NCI-H2171 (cell line): ENCODE measurements around the gene KCNH8.
"Not testable (repeated sequence)": the region's sequence is repeated elsewhere in the genome, so short reads cannot be mapped to it uniquely, and the experiment has no call there.

Experiments
- DNase-seq: peaks from one replicate; lab custom pipeline; 2025; lab: John Stamatoyannopoulos, UW

The KCNH8 gene

GRCh38 chr3:19173945-19174344 is 25.6 kb downstream of the KCNH8 start:
- no peak for DNase-seq

- no peak for DNase-seq
Observed at GRCh38 chr3:19183584-19183983, 35.3 kb downstream of the KCNH8 start.

- DNase-seq, result no peak
Observed at GRCh38 chr3:19190126-19190525, 41.8 kb downstream of the KCNH8 start.

- no peak for DNase-seq
Observed at GRCh38 chr3:19190602-19191001, 42.3 kb downstream of the KCNH8 start.

GRCh38 chr3:19199131-19199530 is 50.8 kb downstream of the KCNH8 start:
- DNase-seq, result no peak

GRCh38 chr3:19202303-19202702 is 54.0 kb downstream of the KCNH8 start:
- DNase-seq, result no peak

- DNase-seq, result no peak
Observed at GRCh38 chr3:19202754-19203153, 54.4 kb downstream of the KCNH8 start.

- no peak for DNase-seq
Observed at GRCh38 chr3:19206540-19206939, 58.2 kb downstream of the KCNH8 start.

GRCh38 chr3:19213603-19214220 is 65.4 kb downstream of the KCNH8 start:
- no peak for DNase-seq

GRCh38 chr3:19215427-19215826 is 67.1 kb downstream of the KCNH8 start:
- DNase-seq, result no peak

GRCh38 chr3:19216669-19217337 is 68.5 kb downstream of the KCNH8 start:
- DNase-seq, result no peak

GRCh38 chr3:19220311-19220710 is 72.0 kb downstream of the KCNH8 start:
- DNase-seq, result no peak

GRCh38 chr3:19221081-19221480 is 72.8 kb downstream of the KCNH8 start:
- DNase-seq, result no peak

GRCh38 chr3:19226479-19226878 is 78.2 kb downstream of the KCNH8 start:
- no peak for DNase-seq

- DNase-seq, result no peak
Observed at GRCh38 chr3:19228167-19228566, 79.9 kb downstream of the KCNH8 start.

- no peak for DNase-seq
Observed at GRCh38 chr3:19229086-19229485, 80.8 kb downstream of the KCNH8 start.

- DNase-seq, result not testable (repeated sequence)
Observed at GRCh38 chr3:19229881-19230280, 81.6 kb downstream of the KCNH8 start.

GRCh38 chr3:19231792-19232461 is 83.6 kb downstream of the KCNH8 start:
- DNase-seq, result no peak

GRCh38 chr3:19232566-19232965 is 84.3 kb downstream of the KCNH8 start:
- no peak for DNase-seq

- DNase-seq, result not testable (repeated sequence)
Observed at GRCh38 chr3:19233882-19234784, 85.8 kb downstream of the KCNH8 start.

- DNase-seq, result no peak
Observed at GRCh38 chr3:19248143-19248542, 99.8 kb downstream of the KCNH8 start.

GRCh38 chr3:19248767-19249166 is 100.5 kb downstream of the KCNH8 start:
- DNase-seq, result no peak
